ENCODE measurements around the gene HAPLN2.

- peak in 1 of 3 experiments; percentile 16 for TF ChIP-seq CTCF (IDR thresholded peaks at IDR 0.05)
- TF ChIP-seq POLR2AphosphoS5 (IDR thresholded peaks at IDR 0.05) = peak; percentile 67 to 85
- peak; percentile 43 for TF ChIP-seq POLR2A (IDR thresholded peaks at IDR 0.05; ENCODE audit: low read depth)
- TF ChIP-seq EP300 (IDR thresholded peaks at IDR 0.05) = no peak
Observed at GRCh38 chr1:156591432-156592157, 27.6 kb upstream of the HAPLN2 start, which contains the start of gene NAXE.

Measured in esophagus muscularis mucosa (tissue), 4 donors.